WI38 (cell line): ENCODE results near the gene MRGPRG.

ENCODE experiments used
- H3K4me3 ChIP-seq: 2 replicates; pipeline ENCODE4 v1.5.1; 2011; ENCODE audit warnings: low read depth, mild to moderate bottlenecking, control low read depth, low read length
- CTCF ChIP-seq: IDR thresholded peaks from 2 replicates; pipeline ENCODE4 v1.5.1; 2012; ENCODE audit warnings: low read depth, mild to moderate bottlenecking, control low read depth, low read length

The MRGPRG gene

GRCh38 chr11:3217818-3218482 is 663 bp downstream of the MRGPRG start:
- H3K4me3 ChIP-seq = no peak overlapping the region
- TF ChIP-seq CTCF = no peak

GRCh38 chr11:3216027-3216525 is 2.5 kb downstream of the MRGPRG start:
- no peak overlapping the region for H3K4me3 ChIP-seq
- no peak for TF ChIP-seq CTCF

- no peak overlapping the region for H3K4me3 ChIP-seq
- no peak for TF ChIP-seq CTCF
These were observed 3.1 kb downstream of the MRGPRG start for GRCh38 chr11:3215346-3216026.

- no peak for TF ChIP-seq CTCF
- H3K4me3 ChIP-seq = no peak overlapping the region
These were observed 4.3 kb downstream of the MRGPRG start for GRCh38 chr11:3214420-3214699.

- H3K4me3 ChIP-seq = no peak overlapping the region
- no peak for TF ChIP-seq CTCF
These were observed 4.8 kb downstream of the MRGPRG start for GRCh38 chr11:3213659-3214419.

- TF ChIP-seq CTCF = no peak
- H3K4me3 ChIP-seq = no peak overlapping the region
These were observed 10.3 kb downstream of the MRGPRG start for GRCh38 chr11:3208272-3208671.
